H9 (cell line): ENCODE results near the gene ABCD1. TPM values are rescaled to one million over a fixed set of nuclear protein-coding genes. Genes with fewer than 3 reads are reported as not detected.
"Not testable (repeated sequence)": the region's sequence is repeated elsewhere in the genome, so short reads cannot be mapped to it uniquely, and the experiment has no call there.

Source experiments
- DNase-seq: peaks from one replicate; pipeline ENCODE4 v3.0.0-alpha.2; 2017
- H2AFZ ChIP-seq: one replicate; pipeline ENCODE4 v1.6.1; 2013; ENCODE audit warnings: mild to moderate bottlenecking, low read length, control low read depth, moderate library complexity
- H2AK5ac ChIP-seq: 2 replicates; pipeline ENCODE4 v1.6.1; 2013; ENCODE audit warnings: low read length, control low read depth, mixed read lengths; ENCODE audit not compliant: insufficient read length
- H2BK120ac ChIP-seq: one replicate; pipeline ENCODE4 v1.6.1; 2013; ENCODE audit warnings: low read depth, mild to moderate bottlenecking, low read length, control low read depth, inconsistent platforms; ENCODE audit not compliant: poor library complexity, severe bottlenecking
- H2BK12ac ChIP-seq: 2 replicates; pipeline ENCODE4 v1.6.1; 2013; ENCODE audit warnings: low read length, control low read depth, mixed read lengths, low read depth; ENCODE audit not compliant: insufficient read length
- H2BK15ac ChIP-seq: 2 replicates; pipeline ENCODE4 v1.6.1; 2013; ENCODE audit warnings: low read depth, low read length, control low read depth
- H2BK20ac ChIP-seq: one replicate; pipeline ENCODE4 v1.6.1; 2013; ENCODE audit warnings: low read depth, mild to moderate bottlenecking, low read length, control low read depth, inconsistent platforms; ENCODE audit not compliant: poor library complexity, severe bottlenecking
- H2BK5ac ChIP-seq: 2 replicates; pipeline ENCODE4 v1.6.1; 2013; ENCODE audit warnings: low read length, control low read depth, mixed read lengths; ENCODE audit not compliant: insufficient read length
- H3K14ac ChIP-seq: 2 replicates; pipeline ENCODE4 v1.6.1; 2013; ENCODE audit warnings: low read length, control low read depth; ENCODE audit not compliant: insufficient read depth
- H3K18ac ChIP-seq: 2 replicates; pipeline ENCODE4 v1.6.1; 2013; ENCODE audit warnings: low read depth, mild to moderate bottlenecking, mixed read lengths, low read length, control low read depth; ENCODE audit not compliant: insufficient read length
- H3K23ac ChIP-seq: 2 replicates; pipeline ENCODE4 v1.6.1; 2013; ENCODE audit warnings: low read length, control low read depth, mixed read lengths, low read depth; ENCODE audit not compliant: insufficient read length
- H3K23me2 ChIP-seq: 2 replicates; pipeline ENCODE4 v1.6.1; 2013; ENCODE audit warnings: low read depth, mild to moderate bottlenecking, mixed read lengths, low read length, control low read depth; ENCODE audit not compliant: insufficient read length, poor library complexity, severe bottlenecking
- H3K27ac ChIP-seq: 2 replicates; pipeline ENCODE4 v1.5.1; 2013; ENCODE audit warnings: low read length, control low read depth, mixed read lengths, low read depth; ENCODE audit not compliant: insufficient read length
- H3K27me3 ChIP-seq: 2 replicates; pipeline ENCODE4 v1.6.1; 2013; ENCODE audit warnings: low read length, control low read depth, inconsistent platforms; ENCODE audit not compliant: insufficient read depth
- H3K4ac ChIP-seq: 2 replicates; pipeline ENCODE4 v1.6.1; 2013; ENCODE audit warnings: low read depth, mild to moderate bottlenecking, control low read depth, inconsistent platforms, low read length, moderate library complexity
- H3K4me1 ChIP-seq: 2 replicates; pipeline ENCODE4 v1.6.1; 2013; ENCODE audit warnings: low read length, control low read depth, inconsistent platforms; ENCODE audit not compliant: insufficient read depth
- H3K4me2 ChIP-seq: 2 replicates; pipeline ENCODE4 v1.6.1; 2013; ENCODE audit warnings: low read length, control low read depth, mixed read lengths; ENCODE audit not compliant: insufficient read length, insufficient read depth
- H3K56ac ChIP-seq: 2 replicates; pipeline ENCODE4 v1.6.1; 2013; ENCODE audit warnings: low read depth, mild to moderate bottlenecking, mixed read lengths, low read length, control low read depth; ENCODE audit not compliant: insufficient read length
- H3K79me1 ChIP-seq: 2 replicates; pipeline ENCODE4 v1.6.1; 2013; ENCODE audit warnings: low read depth, mild to moderate bottlenecking, moderate library complexity, low read length, control low read depth, inconsistent platforms; ENCODE audit not compliant: insufficient read depth, poor library complexity, severe bottlenecking
- H3K79me2 ChIP-seq: 2 replicates; pipeline ENCODE4 v1.6.1; 2013; ENCODE audit warnings: low read length, control low read depth, inconsistent platforms; ENCODE audit not compliant: insufficient read depth
- H3K9ac ChIP-seq: 2 replicates; pipeline ENCODE4 v1.6.1; 2013; ENCODE audit warnings: low read length, control low read depth, mixed read lengths; ENCODE audit not compliant: insufficient read length; ENCODE audit errors: extremely low read depth
- H3K9me3 ChIP-seq: one replicate; pipeline ENCODE4 v1.6.1; 2013; ENCODE audit warnings: low read depth, low read length, inconsistent platforms; ENCODE audit not compliant: control insufficient read depth
- H3T11ph ChIP-seq: one replicate; pipeline ENCODE4 v1.6.1; 2013; ENCODE audit warnings: mild to moderate bottlenecking, low read length, control low read depth, inconsistent platforms
- H4K20me1 ChIP-seq: one replicate; pipeline ENCODE4 v1.6.1; 2013; ENCODE audit not compliant: control insufficient read depth, insufficient read length, insufficient read depth
- H4K5ac ChIP-seq: 2 replicates; pipeline ENCODE4 v1.6.1; 2013; ENCODE audit warnings: low read depth, mild to moderate bottlenecking, mixed read lengths, low read length, control low read depth; ENCODE audit not compliant: insufficient read length
- H4K8ac ChIP-seq: replicated peaks from 2 replicates; pipeline ENCODE4 v1.6.1; 2013; ENCODE audit warnings: low read length, control low read depth, mixed read lengths, low read depth; ENCODE audit not compliant: insufficient read length
- H4K91ac ChIP-seq: 2 replicates; pipeline ENCODE4 v1.6.1; 2013; ENCODE audit warnings: low read depth, mild to moderate bottlenecking, moderate library complexity, mixed read lengths, low read length, control low read depth; ENCODE audit not compliant: insufficient read length
- H3K27ac Mint-ChIP-seq, 3 experiments: 2 replicates in 2 of 3; 3 replicates in 1 of 3; pipeline ENCODE4 v1.8.0; 2020 to 2021; ENCODE audit warnings: mixed read lengths in 3 of 3, mild to moderate bottlenecking in 1 of 3, moderate library complexity in 1 of 3
- H3K27me3 Mint-ChIP-seq: 2 replicates; pipeline ENCODE4 v1.8.0; 2021; ENCODE audit warnings: low read depth, mild to moderate bottlenecking, moderate library complexity, mixed read lengths
- H3K36me3 Mint-ChIP-seq, 3 experiments: 2 replicates in 2 of 3; 3 replicates in 1 of 3; pipeline ENCODE4 v1.8.0; 2020 to 2021; ENCODE audit warnings: low read depth in 3 of 3, mixed read lengths in 3 of 3; ENCODE audit not compliant: insufficient read depth in 1 of 3
- H3K4me1 Mint-ChIP-seq, 2 experiments: 2 replicates each; pipeline ENCODE4 v1.8.0; 2020; ENCODE audit warnings: mixed read lengths in 2 of 2
- H3K4me3 Mint-ChIP-seq, 2 experiments: 2 replicates in 1 of 2; 3 replicates in 1 of 2; pipeline ENCODE4 v1.8.0; 2020 to 2021; ENCODE audit warnings: mild to moderate bottlenecking in 2 of 2, mixed read lengths in 2 of 2, moderate library complexity in 1 of 2
- H3K9me3 Mint-ChIP-seq, 2 experiments: 2 replicates in 1 of 2; 3 replicates in 1 of 2; pipeline ENCODE4 v1.8.0; 2020; ENCODE audit warnings: mild to moderate bottlenecking in 2 of 2, mixed read lengths in 2 of 2, moderate library complexity in 1 of 2
- CTCF ChIP-seq: fragments of 200-600 bp; sonication (generic); conservative IDR thresholded peaks from 3 replicates; pipeline ENCODE4 v1.8.0; 2021; ENCODE audit warnings: antibody characterized with exemption, mild to moderate bottlenecking
- WGBS: extraction: QIAGEN DNeasy Blood & Tissue Kit; methylation state at CpG from one replicate; pipeline ENCODE4 v1.1.7; 2013; ENCODE audit warnings: missing lambda C conversion rate, low lambda C conversion rate, mixed read lengths; ENCODE audit not compliant: insufficient read length; ENCODE audit errors: extremely low coverage; 5-methylcytosine and 5-hydroxymethylcytosine counted together
- total RNA-seq: library from RNA; stranded (reverse); gene quantifications from 2 replicates; pipeline ENCODE4 v1.2.1, GENCODE V29; 2021

Gene ABCD1
- total RNA-seq, 1 experiment from 2014 or later: 11.1 TPM

- H3K14ac ChIP-seq: no peak overlapping the region
- no peak overlapping the region for H3T11ph ChIP-seq
- no peak overlapping the region for H3K23ac ChIP-seq
- H3K27me3 ChIP-seq: no peaks in the 10 kb centered on the region
- H3K27ac Mint-ChIP-seq: no peak overlapping the region
- no peak overlapping the region for H2AK5ac ChIP-seq
- H4K8ac ChIP-seq: no peak overlapping the region
- no peak overlapping the region for H2BK120ac ChIP-seq
- H3K9ac ChIP-seq: no peak overlapping the region
- no peak overlapping the region for H2AFZ ChIP-seq
- H4K20me1 ChIP-seq: no peaks in the 10 kb centered on the region
- H2BK20ac ChIP-seq: no peak overlapping the region
- no peak overlapping the region for H4K91ac ChIP-seq
- no peak overlapping the region for H2BK12ac ChIP-seq
- no peak overlapping the region for H3K4me3 Mint-ChIP-seq
- no peaks in the 10 kb centered on the region for H3K79me2 ChIP-seq
- TF ChIP-seq CTCF: no peak
- no peaks in the 10 kb centered on the region for H3K23me2 ChIP-seq
- H3K4me1 ChIP-seq: no peaks in the 10 kb centered on the region
- no peak overlapping the region for H3K18ac ChIP-seq
- no peak overlapping the region for H4K5ac ChIP-seq
- peaks cover 60 to 71% of the 10 kb centered on the region in 2 experiments for H3K9me3 Mint-ChIP-seq
- H3K4me1 Mint-ChIP-seq: peaks cover 10 to 11% of the 10 kb centered on the region in 2 experiments
- peaks cover 36% of the 10 kb centered on the region for H3K9me3 ChIP-seq
- WGBS: no CpG with 5 or more reads among the region's 23 CpGs
- no peak overlapping the region for H3K27ac ChIP-seq
- H3K4ac ChIP-seq: no peak overlapping the region
- no peaks in the 10 kb centered on the region; the same call in 1 of the 2 replicates for H3K27me3 Mint-ChIP-seq
- no peak overlapping the region for H3K4me2 ChIP-seq
- H2BK5ac ChIP-seq: no peak overlapping the region
- no peak overlapping the region for H2BK15ac ChIP-seq
- H3K56ac ChIP-seq: no peak overlapping the region
- no peaks in the 10 kb centered on the region for H3K79me1 ChIP-seq
- DNase-seq: no peak
- H3K36me3 Mint-ChIP-seq: peaks cover 8 to 32% (median 29%) of the 10 kb centered on the region in 3 experiments; a peak in 6 of 7 replicates
Observed at GRCh38 chrX:153728951-153729631, 4.4 kb downstream of the ABCD1 start.

- H2AFZ ChIP-seq, H2BK20ac ChIP-seq, H4K91ac ChIP-seq, H3K18ac ChIP-seq, H2BK15ac ChIP-seq, H3K4me2 ChIP-seq, H2AK5ac ChIP-seq, H3K56ac ChIP-seq, H4K20me1 ChIP-seq, H3K27ac ChIP-seq, H3K4me3 Mint-ChIP-seq, H4K5ac ChIP-seq, H3T11ph ChIP-seq, H3K27me3 Mint-ChIP-seq, H3K27ac Mint-ChIP-seq, H3K79me1 ChIP-seq, DNase-seq, H3K9ac ChIP-seq, H2BK12ac ChIP-seq, H3K23ac ChIP-seq, H3K23me2 ChIP-seq, H3K4me1 ChIP-seq, H3K79me2 ChIP-seq, H3K4ac ChIP-seq, H2BK120ac ChIP-seq, H4K8ac ChIP-seq, H3K27me3 ChIP-seq, H2BK5ac ChIP-seq, H3K14ac ChIP-seq: not testable (repeated sequence)
- Mint-ChIP-seq H3K36me3 (peaks cover 8 to 37% (median 36%) of the 10 kb centered on the region in 3 experiments), H3K9me3 (peaks cover 70 to 81% of the 10 kb centered on the region in 2 experiments), H3K4me1 (peaks cover 11% of the 10 kb centered on the region in 2 experiments)
- H3K9me3 ChIP-seq: peaks cover 42% of the 10 kb centered on the region
- no CpG with 5 or more reads among the region's 23 CpGs for WGBS
Observed at GRCh38 chrX:153730115-153730514, 5.5 kb downstream of the ABCD1 start.
